GM20000 (cell line): ENCODE results near the gene SYNE3.

ENCODE experiments used
- DNase-seq: peaks from one replicate; pipeline ENCODE4 v3.0.0; 2012; ENCODE audit warnings: low spot score
- TF ChIP-seq, protein P1 (sequence below): IDR thresholded peaks from 2 replicates; pipeline ENCODE4 v1.5.1; 2012; ENCODE audit warnings: mild to moderate bottlenecking, control low read depth; ENCODE audit errors: extremely low read depth, missing control alignments

Gene SYNE3

DNA sequence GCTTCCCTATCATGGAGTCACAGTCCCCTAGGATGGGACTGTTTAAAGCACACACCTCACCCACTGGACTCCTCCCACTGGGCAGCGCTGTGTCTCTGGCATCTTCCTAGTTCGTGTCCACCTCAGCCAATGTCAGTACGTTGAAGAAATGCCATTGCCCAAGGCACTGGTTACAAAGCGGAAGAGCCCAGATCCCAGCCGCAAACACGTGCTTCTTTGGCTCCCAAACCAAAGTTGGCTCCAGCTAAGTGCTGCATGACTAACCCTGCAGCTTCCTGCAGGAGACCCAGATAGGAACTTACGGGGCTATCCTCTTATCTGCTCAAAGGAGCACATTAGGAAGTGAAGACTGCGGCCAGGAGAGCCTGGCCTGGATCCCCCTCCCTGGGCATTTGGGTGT lies 9.3 kb downstream of the SYNE3 start:
- DNase-seq, result no peak

DNA sequence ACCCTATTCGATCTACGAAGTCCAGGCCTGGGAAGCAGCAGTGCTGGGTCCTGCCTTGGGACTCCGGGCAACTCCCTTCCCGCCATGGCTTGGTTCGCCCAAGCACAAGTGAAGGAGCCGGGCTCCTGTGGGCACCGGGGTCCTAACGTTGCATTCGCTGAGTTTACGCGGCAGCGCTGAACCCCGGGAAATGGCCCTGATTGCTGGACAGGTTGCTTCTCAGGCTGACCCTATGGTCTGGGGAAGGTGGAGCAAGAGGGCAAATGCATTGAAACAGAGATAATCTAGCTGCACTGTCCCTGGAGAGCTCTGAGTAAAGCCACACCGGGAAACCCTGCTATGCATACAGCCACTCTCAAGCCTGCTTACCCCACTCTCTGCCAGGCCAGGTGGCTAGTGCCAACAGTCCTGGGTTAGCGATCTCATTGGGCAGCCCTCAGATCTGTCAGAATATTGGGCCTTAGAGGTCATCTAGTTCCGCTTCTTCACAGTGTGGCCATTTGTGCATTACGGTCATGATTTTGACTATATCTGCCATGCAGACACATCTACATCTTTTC lies 11.3 kb downstream of the SYNE3 start:
- TF ChIP-seq, protein P1, sequence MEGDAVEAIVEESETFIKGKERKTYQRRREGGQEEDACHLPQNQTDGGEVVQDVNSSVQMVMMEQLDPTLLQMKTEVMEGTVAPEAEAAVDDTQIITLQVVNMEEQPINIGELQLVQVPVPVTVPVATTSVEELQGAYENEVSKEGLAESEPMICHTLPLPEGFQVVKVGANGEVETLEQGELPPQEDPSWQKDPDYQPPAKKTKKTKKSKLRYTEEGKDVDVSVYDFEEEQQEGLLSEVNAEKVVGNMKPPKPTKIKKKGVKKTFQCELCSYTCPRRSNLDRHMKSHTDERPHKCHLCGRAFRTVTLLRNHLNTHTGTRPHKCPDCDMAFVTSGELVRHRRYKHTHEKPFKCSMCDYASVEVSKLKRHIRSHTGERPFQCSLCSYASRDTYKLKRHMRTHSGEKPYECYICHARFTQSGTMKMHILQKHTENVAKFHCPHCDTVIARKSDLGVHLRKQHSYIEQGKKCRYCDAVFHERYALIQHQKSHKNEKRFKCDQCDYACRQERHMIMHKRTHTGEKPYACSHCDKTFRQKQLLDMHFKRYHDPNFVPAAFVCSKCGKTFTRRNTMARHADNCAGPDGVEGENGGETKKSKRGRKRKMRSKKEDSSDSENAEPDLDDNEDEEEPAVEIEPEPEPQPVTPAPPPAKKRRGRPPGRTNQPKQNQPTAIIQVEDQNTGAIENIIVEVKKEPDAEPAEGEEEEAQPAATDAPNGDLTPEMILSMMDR, result no peak
- DNase-seq, result no peak

More for the DNA sequence above, 9.3 kb downstream of the SYNE3 start:
- TF ChIP-seq, protein P1, result no peak

GRCh38 chr14:95504135-95505029 lies 12.1 kb downstream of the SYNE3 start:
- TF ChIP-seq, protein P1, result no peak
- DNase-seq, result peak; percentile 41

DNA sequence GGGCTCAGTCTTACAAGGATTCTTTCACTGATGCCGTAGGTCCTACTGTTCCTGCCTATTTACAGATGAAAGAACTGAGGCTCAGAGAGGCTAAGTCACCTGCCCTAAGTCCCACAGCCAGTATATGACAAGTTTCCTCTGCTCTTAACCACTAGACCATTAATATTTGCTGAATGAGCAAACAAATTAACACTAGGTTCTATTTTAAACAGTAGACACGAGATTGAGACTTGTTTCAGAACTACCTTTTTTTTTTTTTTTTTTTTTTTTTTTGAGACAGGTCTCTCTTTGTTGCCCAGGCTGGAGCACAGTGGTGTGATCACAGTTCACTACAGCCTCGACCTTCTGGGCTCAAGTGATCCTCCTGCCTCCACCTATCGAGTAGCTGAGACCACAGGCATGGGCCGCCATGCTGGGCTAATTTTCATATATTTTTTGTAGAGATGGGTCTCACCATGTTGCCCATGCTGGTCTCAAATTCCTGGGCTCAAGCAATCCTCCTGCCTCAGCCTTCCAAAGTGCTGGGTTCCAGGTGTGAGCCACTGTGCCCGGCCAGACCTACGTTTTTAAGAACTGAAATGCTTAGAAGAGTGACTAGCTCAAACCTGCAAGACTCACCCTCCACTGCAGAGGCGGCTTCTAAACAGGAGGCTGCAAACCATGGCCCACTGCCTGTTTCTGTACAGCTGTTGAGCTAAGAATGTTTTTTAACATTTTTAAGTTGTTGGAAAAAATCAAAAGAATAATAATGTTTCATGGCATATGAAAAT lies 12.9 kb downstream of the SYNE3 start:
- DNase-seq, result peak; percentile 57

DNA sequence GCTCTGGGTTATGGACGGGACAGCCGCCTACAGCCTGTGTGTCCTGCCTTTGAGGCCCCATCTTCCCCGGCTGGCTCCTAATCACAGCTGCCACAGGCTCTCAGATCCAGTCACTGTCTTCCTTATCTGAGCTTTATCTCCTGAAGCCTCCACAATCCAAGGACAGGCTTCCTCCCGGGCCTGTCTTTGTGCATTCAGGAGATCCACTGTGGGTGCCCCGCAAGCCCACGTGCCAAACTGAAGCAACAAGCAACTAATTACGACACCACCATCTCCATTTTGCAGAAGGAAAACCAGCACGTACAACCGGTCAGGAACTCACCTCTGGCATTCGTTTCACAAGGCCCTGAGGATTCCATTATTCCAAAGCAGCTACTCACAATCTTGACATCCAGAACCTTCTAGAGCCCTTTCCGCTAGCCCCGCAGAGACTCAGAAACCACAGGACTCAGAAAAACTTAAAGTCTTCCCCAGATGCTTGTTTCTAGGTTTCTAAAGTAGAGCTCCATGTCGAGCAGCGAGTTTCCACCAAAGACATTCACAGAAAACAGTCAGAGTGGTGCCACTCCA lies 14.0 kb downstream of the SYNE3 start:
- DNase-seq, result no peak
- TF ChIP-seq, protein P1, result no peak

More for the DNA sequence above, 12.9 kb downstream of the SYNE3 start:
- TF ChIP-seq, protein P1, result no peak

DNA sequence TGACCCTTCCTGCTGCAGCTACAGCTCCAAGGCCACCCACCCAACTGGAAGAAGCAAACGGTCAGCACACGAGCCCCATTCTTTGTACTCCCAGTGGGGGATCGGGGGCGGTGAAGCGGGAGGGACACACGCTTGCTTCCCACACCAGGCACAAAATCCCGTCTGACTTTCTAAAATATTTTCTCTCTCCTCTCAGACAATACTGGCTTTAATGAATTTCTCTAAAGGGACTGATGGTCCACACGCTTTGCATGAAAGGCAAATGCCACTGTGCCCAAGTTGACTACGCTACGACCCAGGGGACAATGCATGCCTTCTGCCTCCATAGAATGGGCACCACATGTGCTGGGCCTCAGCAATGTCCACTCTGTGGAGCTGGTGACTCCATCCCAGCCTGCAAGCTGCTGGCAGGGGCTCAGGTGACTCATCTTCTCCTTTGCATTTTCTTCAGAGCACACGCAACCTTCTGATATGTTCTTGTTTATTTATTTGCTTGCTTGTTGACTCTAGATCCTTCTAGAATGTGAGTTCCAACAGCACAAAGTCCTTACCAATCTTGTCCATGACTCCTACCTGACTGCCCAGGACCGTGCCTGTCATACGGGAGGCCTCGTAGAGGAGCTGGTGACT lies 15.6 kb downstream of the SYNE3 start:
- TF ChIP-seq, protein P1, result no peak
- no peak for DNase-seq
